Measurements from ENCODE around the gene LCN15. TPM values are rescaled to one million over a fixed set of nuclear protein-coding genes. Genes with fewer than 3 reads are reported as not detected.

LCN15 gene
- total RNA-seq, 1 experiment from 2014 or later: not detected

GRCh38 chr9:136784249-136784996 is 20.1 kb upstream of the LCN15 start:
- no peak overlapping the region for H3K4me2 ChIP-seq (ENCODE audit: low read length)
- ATAC-seq (peak; percentile 21; the same call in 1 of the 2 replicates), DNase-seq (peak; percentile 45)
- ChIA-PET POLR2A (ENCODE audit: unreplicated experiment) (no interaction called here), CTCF (no interaction called here)
- BruUV-seq (replicated peaks): no TSS peak
- peaks cover 4% of the 10 kb centered on the region; the same call in 1 of the 2 replicates for H3K4me1 ChIP-seq (ENCODE audit: insufficient read depth, low read length)
- no peaks in the 10 kb centered on the region for H3K36me3 ChIP-seq (ENCODE audit: low read depth, low read length)
- no peaks in the 10 kb centered on the region for H3K79me2 ChIP-seq (ENCODE audit: low read length)
- TF ChIP-seq CTCF (conservative IDR thresholded peaks at IDR 0.05; ENCODE audit: low read depth, low read length) (peak; percentile 45; the same call in 1 of the 2 replicates), EZH2 (IDR thresholded peaks at IDR 0.05; ENCODE audit: low read length, unreplicated experiment) (no peak)
- no peak overlapping the region for H3K4me3 ChIP-seq (ENCODE audit: low read length)
- no peaks in the 10 kb centered on the region for H3F3A ChIP-seq (ENCODE audit: low read length, unreplicated experiment)
- H3K9me3 ChIP-seq (ENCODE audit: low read length): no peaks in the 10 kb centered on the region
- intact Hi-C loops (cut with micrococcal nuclease): loop anchor here (2.0 kb wide), 1 partner anchor 18 kb away; no protein-coding TSS in a partner anchor
- no peak overlapping the region for H3K9ac ChIP-seq (ENCODE audit: low read length)
- H3K9me2 ChIP-seq (replicated peaks; ENCODE audit: low read length): no peaks in the 10 kb centered on the region
- H4K20me1 ChIP-seq (ENCODE audit: low read length): no peaks in the 10 kb centered on the region
- no peak overlapping the region for H2AFZ ChIP-seq (ENCODE audit: low read length)
- no peak overlapping the region for H3K27ac ChIP-seq (ENCODE audit: low read length)
- H3K27me3 ChIP-seq (ENCODE audit: low read length): no peaks in the 10 kb centered on the region

GRCh38 chr9:136782452-136782851 is 18.1 kb upstream of the LCN15 start:
- Histone ChIP-seq H3K27me3 (ENCODE audit: low read length) (peaks cover 15% of the 10 kb centered on the region; the same call in 1 of the 2 replicates), H3K4me3 (ENCODE audit: low read length) (no peak overlapping the region), H3K27ac (ENCODE audit: low read length) (no peak overlapping the region), H4K20me1 (ENCODE audit: low read length) (no peaks in the 10 kb centered on the region), H2AFZ (ENCODE audit: low read length) (no peak overlapping the region), H3K9ac (ENCODE audit: low read length) (no peak overlapping the region), H3K9me3 (ENCODE audit: low read length) (no peaks in the 10 kb centered on the region), H3F3A (ENCODE audit: low read length, unreplicated experiment) (no peaks in the 10 kb centered on the region), H3K36me3 (ENCODE audit: low read depth, low read length) (no peaks in the 10 kb centered on the region), H3K4me1 (ENCODE audit: insufficient read depth, low read length) (no peaks in the 10 kb centered on the region), H3K9me2 (replicated peaks; ENCODE audit: low read length) (no peaks in the 10 kb centered on the region), H3K79me2 (ENCODE audit: low read length) (no peaks in the 10 kb centered on the region), H3K4me2 (ENCODE audit: low read length) (no peak overlapping the region)
- ATAC-seq (no peak), DNase-seq (no peak)
- ChIA-PET CTCF (no interaction called here), POLR2A (ENCODE audit: unreplicated experiment) (no interaction called here)
- intact Hi-C loops (cut with micrococcal nuclease): no loop called here
- BruUV-seq (replicated peaks): no TSS peak
- TF ChIP-seq EZH2 (IDR thresholded peaks at IDR 0.05; ENCODE audit: low read length, unreplicated experiment) (no peak), CTCF (conservative IDR thresholded peaks at IDR 0.05; ENCODE audit: low read depth, low read length) (no peak), EZH2phosphoT487 (IDR thresholded peaks at IDR 0.05; ENCODE audit: borderline replicate concordance, low read length) (no peak)

DNA sequence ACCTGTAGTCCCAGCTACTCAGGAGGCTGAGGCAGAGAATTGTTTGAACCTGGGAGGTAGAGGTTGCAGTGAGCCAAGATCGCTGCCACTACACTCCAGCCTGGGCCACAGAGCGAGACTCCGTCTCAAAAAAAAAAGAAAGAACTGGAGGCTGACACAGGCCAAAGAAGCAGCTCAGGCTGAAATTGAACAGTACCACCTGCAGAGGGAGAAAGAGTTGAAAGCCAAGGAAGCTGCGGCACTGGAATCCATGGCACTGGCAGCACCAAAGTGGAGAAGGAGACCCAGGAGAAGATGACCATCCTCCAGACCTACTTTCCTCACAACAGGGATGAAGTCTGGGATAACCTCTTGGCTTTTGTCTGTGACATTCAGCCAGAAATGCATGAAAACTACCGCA is 15.5 kb upstream of the LCN15 start:
- no peaks in the 10 kb centered on the region for H3K9me3 ChIP-seq (ENCODE audit: low read length)
- no peak overlapping the region for H2AFZ ChIP-seq (ENCODE audit: low read length)
- no peaks in the 10 kb centered on the region for H3K9me2 ChIP-seq (replicated peaks; ENCODE audit: low read length)
- ChIA-PET POLR2A (ENCODE audit: unreplicated experiment) (no interaction called here), CTCF (interaction anchor here (0.6 to 0.7 kb wide), 2 partner anchors 11 to 122 kb away, joined by 3 read pairs; no protein-coding TSS in a partner anchor)
- no peaks in the 10 kb centered on the region for H3K79me2 ChIP-seq (ENCODE audit: low read length)
- H3K4me3 ChIP-seq (ENCODE audit: low read length): no peak overlapping the region
- H3F3A ChIP-seq (ENCODE audit: low read length, unreplicated experiment): no peaks in the 10 kb centered on the region
- ATAC-seq (0 out of 2 replicates have a peak, but pooled peaks have one; percentile 33), DNase-seq (no peak)
- intact Hi-C loops (cut with micrococcal nuclease): no loop called here
- no peak overlapping the region for H3K9ac ChIP-seq (ENCODE audit: low read length)
- no peak for TF ChIP-seq EZH2phosphoT487 (IDR thresholded peaks at IDR 0.05; ENCODE audit: borderline replicate concordance, low read length)
- no peak for TF ChIP-seq CTCF (conservative IDR thresholded peaks at IDR 0.05; ENCODE audit: low read depth, low read length)
- no peaks in the 10 kb centered on the region for H3K4me1 ChIP-seq (ENCODE audit: insufficient read depth, low read length)
- no peak overlapping the region for H3K4me2 ChIP-seq (ENCODE audit: low read length)
- H4K20me1 ChIP-seq (ENCODE audit: low read length): no peaks in the 10 kb centered on the region
- no TSS peak for BruUV-seq (replicated peaks)
- no peaks in the 10 kb centered on the region for H3K36me3 ChIP-seq (ENCODE audit: low read depth, low read length)
- H3K27me3 ChIP-seq (ENCODE audit: low read length): peaks cover 15% of the 10 kb centered on the region; the same call in 1 of the 2 replicates
- no peak overlapping the region for H3K27ac ChIP-seq (ENCODE audit: low read length)

All from PC-3 (cell line).